ENCODE results near the gene TPTE. TPM values are rescaled to one million over a fixed set of nuclear protein-coding genes. Genes with fewer than 3 reads are reported as not detected.
"Not testable (repeated sequence)": the region's sequence is repeated elsewhere in the genome, so short reads cannot be mapped to it uniquely, and the experiment has no call there.

The TPTE gene
- total and polyA plus RNA-seq, 2 experiments from 2014 or later = not detected

DNA sequence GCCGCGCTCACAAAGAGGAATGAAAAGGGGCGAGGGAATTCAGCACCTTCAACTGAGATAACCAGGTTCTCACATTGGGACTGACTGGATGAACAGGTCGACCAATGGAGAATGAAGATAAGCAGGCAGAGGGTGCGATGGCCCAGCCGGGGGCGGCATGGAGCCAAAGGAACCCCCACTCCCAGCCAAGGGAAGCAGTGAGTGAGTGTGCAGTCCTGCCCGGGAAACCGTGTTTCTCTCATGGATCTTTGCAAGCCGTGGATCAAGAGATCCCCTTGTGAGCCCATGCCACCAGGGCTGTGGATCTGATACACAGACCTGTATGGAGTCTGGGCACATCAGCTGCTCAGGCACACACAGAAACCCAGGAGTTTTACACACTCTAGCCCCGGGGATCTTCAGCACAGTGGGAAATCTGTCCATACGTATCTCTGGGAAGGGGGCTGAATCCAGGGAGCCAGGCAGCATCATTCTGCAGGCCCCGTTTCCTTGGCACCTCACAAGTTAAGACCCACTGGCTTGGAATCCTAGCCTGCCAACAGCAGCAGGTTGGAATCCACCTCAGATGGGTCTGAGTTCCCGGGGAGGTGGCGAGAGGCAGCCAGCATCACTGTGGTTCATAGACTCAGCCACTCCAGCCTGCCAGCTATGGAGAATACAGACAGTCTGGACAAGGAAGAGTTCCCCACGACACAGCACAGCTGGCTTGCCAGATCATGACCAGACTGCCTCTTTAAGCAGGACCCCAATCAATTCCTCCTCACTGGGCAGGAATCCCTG, 53.3 kb downstream of the TPTE start:
- H3K4me3 Mint-ChIP-seq; ATAC-seq; H2AFZ ChIP-seq; H3K4me2 ChIP-seq; H3K9me2 ChIP-seq (ENCODE audit: insufficient read depth); H3K79me2 ChIP-seq (replicated peaks; ENCODE audit: insufficient read depth); H3K27ac ChIP-seq (ENCODE audit: low read depth); H3K4me3 ChIP-seq; H3F3A ChIP-seq (replicated peaks; ENCODE audit: low read depth); H3K27ac Mint-ChIP-seq; H3K27me3 Mint-ChIP-seq (ENCODE audit: insufficient read depth, low read depth, poor library complexity); H3K4me1 Mint-ChIP-seq; DNase-seq (ENCODE audit: low spot score); H3K27me3 ChIP-seq (ENCODE audit: insufficient read depth); H4K20me1 ChIP-seq (replicated peaks; ENCODE audit: insufficient read depth); H3K4me1 ChIP-seq (ENCODE audit: insufficient read depth): not testable (repeated sequence)
- H3K36me3 ChIP-seq (ENCODE audit: insufficient read depth) = peaks cover 24% of the 10 kb centered on the region
- Mint-ChIP-seq H3K36me3 (ENCODE audit: low read depth) (peaks cover 39% of the 10 kb centered on the region), H3K9me3 (peaks cover 20% of the 10 kb centered on the region; the same call in 2 of the 3 replicates)

DNA sequence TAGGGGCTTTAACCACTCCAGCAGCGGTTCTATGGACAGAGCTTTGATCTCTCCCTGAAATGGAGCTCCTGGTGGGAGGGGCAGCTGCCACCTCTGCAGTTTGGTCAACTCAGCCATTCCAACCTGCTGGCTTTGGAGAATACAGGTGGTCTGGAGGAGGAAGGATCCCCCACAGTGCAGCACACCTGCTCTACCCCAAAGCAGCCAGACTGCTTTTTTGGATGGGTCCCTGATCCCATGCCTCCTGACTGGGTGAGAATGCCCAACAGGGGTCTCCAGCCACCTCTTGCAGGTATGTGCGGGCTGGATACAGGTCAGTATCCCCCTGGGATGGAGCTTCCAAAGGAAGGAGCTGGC, 53.9 kb downstream of the TPTE start:
- peaks cover 29% of the 10 kb centered on the region for H3K36me3 ChIP-seq (ENCODE audit: insufficient read depth)
- no peak for TF ChIP-seq JUNB (IDR thresholded peaks at IDR 0.05; ENCODE audit: unreplicated experiment)
- TF ChIP-seq, protein P1, sequence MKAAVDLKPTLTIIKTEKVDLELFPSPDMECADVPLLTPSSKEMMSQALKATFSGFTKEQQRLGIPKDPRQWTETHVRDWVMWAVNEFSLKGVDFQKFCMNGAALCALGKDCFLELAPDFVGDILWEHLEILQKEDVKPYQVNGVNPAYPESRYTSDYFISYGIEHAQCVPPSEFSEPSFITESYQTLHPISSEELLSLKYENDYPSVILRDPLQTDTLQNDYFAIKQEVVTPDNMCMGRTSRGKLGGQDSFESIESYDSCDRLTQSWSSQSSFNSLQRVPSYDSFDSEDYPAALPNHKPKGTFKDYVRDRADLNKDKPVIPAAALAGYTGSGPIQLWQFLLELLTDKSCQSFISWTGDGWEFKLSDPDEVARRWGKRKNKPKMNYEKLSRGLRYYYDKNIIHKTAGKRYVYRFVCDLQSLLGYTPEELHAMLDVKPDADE (IDR thresholded peaks at IDR 0.05) = no peak
- TF ChIP-seq, protein P2, sequence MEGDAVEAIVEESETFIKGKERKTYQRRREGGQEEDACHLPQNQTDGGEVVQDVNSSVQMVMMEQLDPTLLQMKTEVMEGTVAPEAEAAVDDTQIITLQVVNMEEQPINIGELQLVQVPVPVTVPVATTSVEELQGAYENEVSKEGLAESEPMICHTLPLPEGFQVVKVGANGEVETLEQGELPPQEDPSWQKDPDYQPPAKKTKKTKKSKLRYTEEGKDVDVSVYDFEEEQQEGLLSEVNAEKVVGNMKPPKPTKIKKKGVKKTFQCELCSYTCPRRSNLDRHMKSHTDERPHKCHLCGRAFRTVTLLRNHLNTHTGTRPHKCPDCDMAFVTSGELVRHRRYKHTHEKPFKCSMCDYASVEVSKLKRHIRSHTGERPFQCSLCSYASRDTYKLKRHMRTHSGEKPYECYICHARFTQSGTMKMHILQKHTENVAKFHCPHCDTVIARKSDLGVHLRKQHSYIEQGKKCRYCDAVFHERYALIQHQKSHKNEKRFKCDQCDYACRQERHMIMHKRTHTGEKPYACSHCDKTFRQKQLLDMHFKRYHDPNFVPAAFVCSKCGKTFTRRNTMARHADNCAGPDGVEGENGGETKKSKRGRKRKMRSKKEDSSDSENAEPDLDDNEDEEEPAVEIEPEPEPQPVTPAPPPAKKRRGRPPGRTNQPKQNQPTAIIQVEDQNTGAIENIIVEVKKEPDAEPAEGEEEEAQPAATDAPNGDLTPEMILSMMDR (conservative IDR thresholded peaks at IDR 0.05; ENCODE audit: low read depth in 2 of 2) = no peak
- H3K9me2 ChIP-seq (ENCODE audit: insufficient read depth) = no peaks in the 10 kb centered on the region
- H2AFZ ChIP-seq = no peak overlapping the region
- no peak overlapping the region for H3K27ac ChIP-seq (ENCODE audit: low read depth)
- H3K27me3 Mint-ChIP-seq (ENCODE audit: insufficient read depth, low read depth, poor library complexity) = peaks cover 9% of the 10 kb centered on the region
- peaks cover 36% of the 10 kb centered on the region for H3K36me3 Mint-ChIP-seq (ENCODE audit: low read depth)
- H3K4me2 ChIP-seq = no peak overlapping the region
- 0 out of 2 replicates have a peak, but pooled peaks cover 4% of the 10 kb centered on the region for H3K27me3 ChIP-seq (ENCODE audit: insufficient read depth)
- H3K79me2 ChIP-seq (replicated peaks; ENCODE audit: insufficient read depth) = no peaks in the 10 kb centered on the region
- no peak overlapping the region for H3K4me3 Mint-ChIP-seq
- H3K4me3 ChIP-seq = no peak overlapping the region
- H3K4me1 Mint-ChIP-seq = no peaks in the 10 kb centered on the region
- H3K9me3 Mint-ChIP-seq = peaks cover 20% of the 10 kb centered on the region; the same call in 2 of the 3 replicates
- H3F3A ChIP-seq (replicated peaks; ENCODE audit: low read depth) = no peaks in the 10 kb centered on the region
- H3K27ac Mint-ChIP-seq = no peak overlapping the region
- H4K20me1 ChIP-seq (replicated peaks; ENCODE audit: insufficient read depth) = no peaks in the 10 kb centered on the region
- ATAC-seq = no peak
- no peaks in the 10 kb centered on the region for H3K4me1 ChIP-seq (ENCODE audit: insufficient read depth)
- DNase-seq (ENCODE audit: low spot score) = no peak

DNA sequence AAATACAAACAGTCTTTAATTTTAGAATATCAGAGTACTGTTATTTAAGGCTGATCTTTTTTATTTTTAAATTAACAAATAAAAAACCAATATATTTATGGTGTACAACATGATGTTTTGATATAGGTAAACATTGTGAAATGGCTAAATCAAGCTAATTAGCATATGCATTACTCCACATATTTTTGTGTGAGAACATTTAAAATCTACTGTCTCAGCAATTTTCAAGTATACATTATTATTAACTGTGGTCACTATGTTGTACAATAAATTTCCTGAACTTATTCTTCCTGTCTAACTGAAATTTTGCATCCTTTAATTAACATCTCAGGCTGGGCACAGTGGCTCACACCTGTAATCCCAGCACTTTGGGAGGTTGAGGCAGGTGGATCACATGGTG, 57.5 kb downstream of the TPTE start:
- not testable (repeated sequence) for H3K79me2 ChIP-seq (replicated peaks; ENCODE audit: insufficient read depth); H3K4me1 Mint-ChIP-seq; ATAC-seq; H3K4me2 ChIP-seq; H3K9me2 ChIP-seq (ENCODE audit: insufficient read depth); H3K27ac Mint-ChIP-seq; H3K27me3 ChIP-seq (ENCODE audit: insufficient read depth); DNase-seq (ENCODE audit: low spot score); H3K4me3 Mint-ChIP-seq; H4K20me1 ChIP-seq (replicated peaks; ENCODE audit: insufficient read depth); H2AFZ ChIP-seq; H3K4me3 ChIP-seq; H3K4me1 ChIP-seq (ENCODE audit: insufficient read depth); H3K27ac ChIP-seq (ENCODE audit: low read depth); H3K27me3 Mint-ChIP-seq (ENCODE audit: insufficient read depth, low read depth, poor library complexity); H3F3A ChIP-seq (replicated peaks; ENCODE audit: low read depth)
- peaks cover 35% of the 10 kb centered on the region for H3K36me3 ChIP-seq (ENCODE audit: insufficient read depth)
- peaks cover 34% of the 10 kb centered on the region for H3K36me3 Mint-ChIP-seq (ENCODE audit: low read depth)
- peaks cover 20% of the 10 kb centered on the region; the same call in 2 of the 3 replicates for H3K9me3 Mint-ChIP-seq
